SK-N-SH (cell line): ENCODE data around the gene EHD1. TPM values are rescaled to one million over a fixed set of nuclear protein-coding genes. Genes with fewer than 3 reads are reported as not detected.

Source experiments
- CTCF ChIA-PET: fragments of 300-600, 350-600 bp; formaldehyde crosslinking; extraction: SDS; loops from one replicate; lab custom pipeline; 2021; lab: Yijun Ruan, JAX
- POLR2A ChIA-PET: fragments of 350-600 bp; sonication (Branson Sonifier 250); formaldehyde crosslinking; extraction: SDS; loops from one replicate; lab custom pipeline; 2020; ENCODE audit warnings: antibody characterized with exemption, inconsistent platforms; lab: Yijun Ruan, JAX
- DNase-seq: peaks from one replicate; pipeline ENCODE4 v3.0.0; 2012
- H2AFZ ChIP-seq: fragments of 200-600 bp; sonication (generic); 2 replicates; pipeline ENCODE4 v1.8.1; 2016; ENCODE audit warnings: antibody characterized with exemption, mild to moderate bottlenecking, low read depth
- H3F3A ChIP-seq: fragments of 200-600 bp; sonication (generic); replicated peaks from 2 replicates; pipeline ENCODE3; 2016; ENCODE audit warnings: antibody characterized with exemption, mild to moderate bottlenecking; ENCODE audit not compliant: insufficient read depth
- H3K27ac ChIP-seq, 2 experiments: fragments of 200-500 bp in 1 of 2; fragments of 200-600 bp in 1 of 2; sonication (Bioruptor generic) in 1 of 2; sonication (generic), shearing (Covaris generic) in 1 of 2; 2 replicates each; pipeline versions ENCODE4 v1.5.1 to v1.6.1; 2014 to 2016; ENCODE audit warnings: low read depth in 2 of 2, inconsistent platforms in 1 of 2, low read length in 1 of 2, mild to moderate bottlenecking in 1 of 2, mixed read lengths in 1 of 2
- H3K27me3 ChIP-seq: fragments of 200-600 bp; sonication (generic), shearing (Covaris generic); 2 replicates; pipeline ENCODE4 v1.6.1; 2016; ENCODE audit warnings: mixed run types; ENCODE audit not compliant: insufficient read depth
- H3K36me3 ChIP-seq, 2 experiments: fragments of 200-500 bp in 1 of 2; fragments of 200-600 bp in 1 of 2; sonication (Bioruptor generic) in 1 of 2; sonication (generic) in 1 of 2; replicated peaks in 1 of 2; 2 replicates each; pipeline versions ENCODE3 to v1.5.1; 2014 to 2016; ENCODE audit warnings: low read length in 1 of 2, mild to moderate bottlenecking in 1 of 2; ENCODE audit not compliant: insufficient read depth in 2 of 2, control insufficient read depth in 1 of 2
- H3K4me1 ChIP-seq, 2 experiments: fragments of 200-500 bp in 1 of 2; fragments of 200-600 bp in 1 of 2; sonication (Bioruptor generic) in 1 of 2; sonication (generic), shearing (Covaris generic) in 1 of 2; 2 replicates each; pipeline versions ENCODE4 v1.5.1 to v1.6.1; 2014 to 2016; ENCODE audit warnings: low read depth in 1 of 2, low read length in 1 of 2, mixed run types in 1 of 2; ENCODE audit not compliant: insufficient read depth in 2 of 2, control insufficient read depth in 1 of 2
- H3K4me2 ChIP-seq: fragments of 200-600 bp; sonication (generic), shearing (Covaris generic); 2 replicates; pipeline ENCODE4 v1.6.1; 2017; ENCODE audit warnings: mixed run types
- H3K4me3 ChIP-seq, 2 experiments: fragments of 200-500 bp in 1 of 2; fragments of 200-600 bp in 1 of 2; sonication (Bioruptor generic) in 1 of 2; sonication (generic), shearing (Covaris generic) in 1 of 2; 2 replicates each; pipeline versions ENCODE4 v1.5.1 to v1.8.1; 2014 to 2016; ENCODE audit warnings: low read depth in 2 of 2, inconsistent platforms in 1 of 2, low read length in 1 of 2, mild to moderate bottlenecking in 1 of 2, mixed read lengths in 1 of 2, moderate library complexity in 1 of 2
- H3K79me2 ChIP-seq: fragments of 200-600 bp; sonication (generic); 2 replicates; pipeline ENCODE4 v1.8.1; 2017; ENCODE audit warnings: mild to moderate bottlenecking; ENCODE audit not compliant: insufficient read depth
- H3K9ac ChIP-seq: fragments of 200-600 bp; sonication (generic); 2 replicates; pipeline ENCODE4 v1.6.1; 2017; ENCODE audit warnings: mixed run types
- H3K9me2 ChIP-seq: fragments of 200-600 bp; sonication (generic); 2 replicates; pipeline ENCODE4 v1.6.1; 2017; ENCODE audit warnings: mixed run types
- H3K9me3 ChIP-seq: fragments of 200-600 bp; sonication (generic); 2 replicates; pipeline ENCODE4 v1.6.1; 2017; ENCODE audit warnings: mixed run types, mild to moderate bottlenecking, moderate library complexity
- H4K20me1 ChIP-seq: fragments of 200-600 bp; sonication (generic); 2 replicates; pipeline ENCODE4 v1.6.1; 2017; ENCODE audit warnings: mild to moderate bottlenecking, mixed run types; ENCODE audit not compliant: insufficient read depth
- CHD2 ChIP-seq: fragments of 150-350 bp; IDR thresholded peaks from 2 replicates; pipeline ENCODE4 v1.6.1; 2018; ENCODE audit warnings: low read length; ENCODE audit not compliant: partially characterized antibody
- GATA2 ChIP-seq: sonication (generic); formaldehyde crosslinking; IDR thresholded peaks from 2 replicates; pipeline ENCODE4 v1.5.0; 2020; ENCODE audit warnings: mild to moderate bottlenecking, missing genetic modification reagents
- IRF3 ChIP-seq: fragments of 150-350 bp; IDR thresholded peaks from 2 replicates; pipeline ENCODE4 v1.6.1; 2016; ENCODE audit warnings: mild to moderate bottlenecking, low read depth, low read length
- JUND ChIP-seq: IDR thresholded peaks from 2 replicates; pipeline ENCODE4 v1.4.0; 2012
- MEF2A ChIP-seq: IDR thresholded peaks from 2 replicates; pipeline ENCODE4 v1.4.0; 2012; ENCODE audit warnings: low read depth, borderline replicate concordance
- MXI1 ChIP-seq: IDR thresholded peaks from 2 replicates; pipeline ENCODE4 v1.6.1; 2012; ENCODE audit warnings: mild to moderate bottlenecking, low read depth, low read length, improper control_type of control experiment
- NFIC ChIP-seq: IDR thresholded peaks from 2 replicates; pipeline ENCODE4 v1.4.0; 2012; ENCODE audit warnings: borderline replicate concordance
- NRF1 ChIP-seq: IDR thresholded peaks from 2 replicates; pipeline ENCODE4 v1.6.1; 2012; ENCODE audit warnings: low read depth, mild to moderate bottlenecking, low read length
- RAD21 ChIP-seq: IDR thresholded peaks from 2 replicates; pipeline ENCODE4 v1.6.1; 2012; ENCODE audit warnings: mild to moderate bottlenecking, low read length
- RFX5 ChIP-seq: IDR thresholded peaks from 2 replicates; pipeline ENCODE4 v1.6.1; 2012; ENCODE audit warnings: mild to moderate bottlenecking, improper control_type of control experiment, low read length
- SIN3A ChIP-seq: IDR thresholded peaks from 2 replicates; pipeline ENCODE4 v1.6.1; 2012; ENCODE audit warnings: low read depth, mild to moderate bottlenecking, low read length, moderate library complexity, borderline replicate concordance
- TAF1 ChIP-seq: IDR thresholded peaks from 2 replicates; pipeline ENCODE4 v1.6.1; 2012; ENCODE audit warnings: low read depth, mild to moderate bottlenecking, low read length, moderate library complexity, borderline replicate concordance
- WGBS: methylation state at CpG from one replicate; pipeline ENCODE4 v1.1.6; 2017; ENCODE audit warnings: low lambda C conversion rate; 5-methylcytosine and 5-hydroxymethylcytosine counted together
- polyA plus RNA-seq, 3 experiments: library from polyadenylated mRNA; depleted of rRNA; stranded (reverse); fragments of >200 nt; gene quantifications; 2 replicates each; pipeline ENCODE4 v1.2.3, GENCODE V29; 2012
- TF ChIP-seq, protein P1 (sequence below): fragments of 200-600 bp; sonication (generic); IDR thresholded peaks from 2 replicates; pipeline ENCODE4 v1.6.1; 2017; ENCODE audit warnings: antibody characterized with exemption, mild to moderate bottlenecking, moderate library complexity

Gene EHD1
- polyA plus RNA-seq, 1 of the 3 experiments (the other 2 are of a cell fraction): 93.3 TPM

DNA sequence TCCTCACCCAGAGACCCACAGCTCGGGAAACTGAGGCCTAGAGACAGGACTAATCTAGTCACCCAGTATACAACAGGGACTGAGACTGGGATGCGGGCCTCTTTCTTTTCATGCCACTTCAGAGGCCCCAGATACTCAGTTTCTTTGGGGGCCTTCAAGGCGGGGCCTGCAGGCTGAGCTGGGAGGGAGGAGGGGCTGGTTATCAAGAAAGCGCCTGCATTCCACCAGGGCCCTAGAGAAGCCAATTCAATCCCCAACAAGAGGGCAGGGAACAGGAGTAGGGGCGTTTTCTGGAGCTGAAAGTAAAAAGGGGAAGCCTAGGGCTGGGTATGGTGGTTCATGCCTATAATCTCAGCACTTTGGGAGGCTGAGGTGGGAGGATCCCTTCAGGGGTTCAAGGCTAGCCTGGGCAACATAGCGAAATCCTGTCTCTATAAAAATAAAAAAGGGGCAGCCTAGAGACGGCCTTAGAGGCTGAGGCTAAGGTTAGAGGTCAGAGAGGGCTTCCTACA is 37.0 kb upstream of the EHD1 start (continued):
- no peak for TF ChIP-seq IRF3
- TF ChIP-seq, all 33 proteins: peak for 0

DNA sequence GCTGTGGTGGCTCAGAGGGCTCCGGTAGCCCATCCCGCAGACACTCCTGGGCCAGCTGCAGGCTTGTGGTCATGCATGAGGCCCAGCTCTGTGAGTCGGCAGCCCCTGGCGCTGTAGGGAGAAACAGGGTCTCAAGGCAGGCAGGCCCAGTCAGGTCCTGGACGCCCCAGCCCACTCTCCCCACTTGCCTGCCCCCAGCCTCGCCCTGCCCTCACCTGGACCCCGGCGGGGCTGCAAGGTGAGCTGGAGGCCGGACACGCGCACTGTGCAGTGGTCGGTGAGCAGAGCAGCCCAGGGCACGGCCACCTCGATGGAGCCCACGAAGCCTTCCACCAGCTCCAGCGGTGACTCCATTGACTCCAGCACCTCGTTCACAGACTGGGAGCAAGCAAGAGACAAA is 35.7 kb upstream of the EHD1 start:
- TF ChIP-seq CHD2 (no peak), TAF1 (no peak), SIN3A (no peak), JUND (no peak), NFIC (no peak), IRF3 (no peak), RFX5 (no peak), RAD21 (no peak), MEF2A (no peak), GATA2 (CRISPR knock-in tag) (no peak), NRF1 (no peak), MXI1 (no peak)
- TF ChIP-seq, protein P1, sequence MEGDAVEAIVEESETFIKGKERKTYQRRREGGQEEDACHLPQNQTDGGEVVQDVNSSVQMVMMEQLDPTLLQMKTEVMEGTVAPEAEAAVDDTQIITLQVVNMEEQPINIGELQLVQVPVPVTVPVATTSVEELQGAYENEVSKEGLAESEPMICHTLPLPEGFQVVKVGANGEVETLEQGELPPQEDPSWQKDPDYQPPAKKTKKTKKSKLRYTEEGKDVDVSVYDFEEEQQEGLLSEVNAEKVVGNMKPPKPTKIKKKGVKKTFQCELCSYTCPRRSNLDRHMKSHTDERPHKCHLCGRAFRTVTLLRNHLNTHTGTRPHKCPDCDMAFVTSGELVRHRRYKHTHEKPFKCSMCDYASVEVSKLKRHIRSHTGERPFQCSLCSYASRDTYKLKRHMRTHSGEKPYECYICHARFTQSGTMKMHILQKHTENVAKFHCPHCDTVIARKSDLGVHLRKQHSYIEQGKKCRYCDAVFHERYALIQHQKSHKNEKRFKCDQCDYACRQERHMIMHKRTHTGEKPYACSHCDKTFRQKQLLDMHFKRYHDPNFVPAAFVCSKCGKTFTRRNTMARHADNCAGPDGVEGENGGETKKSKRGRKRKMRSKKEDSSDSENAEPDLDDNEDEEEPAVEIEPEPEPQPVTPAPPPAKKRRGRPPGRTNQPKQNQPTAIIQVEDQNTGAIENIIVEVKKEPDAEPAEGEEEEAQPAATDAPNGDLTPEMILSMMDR: no peak
- Histone ChIP-seq H3K9me3 (no peaks in the 10 kb centered on the region), H3K27me3 (no peaks in the 10 kb centered on the region), H3K4me3 (no peak overlapping the region), H3K27ac (no peak overlapping the region), H3F3A (no peaks in the 10 kb centered on the region), H4K20me1 (no peaks in the 10 kb centered on the region), H3K9ac (no peak overlapping the region), H3K79me2 (peaks cover 16% of the 10 kb centered on the region; the same call in 1 of the 2 replicates), H3K4me2 (no peak overlapping the region), H3K9me2 (no peaks in the 10 kb centered on the region), H3K36me3 (peaks cover 0 to 44% of the 10 kb centered on the region in 2 experiments), H2AFZ (no peak overlapping the region), H3K4me1 (peaks cover 8 to 15% of the 10 kb centered on the region in 2 experiments; a peak in 3 of 4 replicates)
- ChIA-PET CTCF (interaction anchor here (1.0 to 2.3 kb wide), 2 partner anchors 20 to 61 kb away, joined by 3 to 8 read pairs; no protein-coding TSS in a partner anchor), POLR2A (no interaction called here)
- DNase-seq: no peak
- WGBS: 96% methylated on average over 10 of the region's 17 CpGs
